Measurements from ENCODE around the gene CARD9.

The CARD9 gene

GRCh38 chr9:136318776-136319241, 54.7 kb downstream of the CARD9 start:
- Histone ChIP-seq H3K27ac (no peak overlapping the region), H3K9me3 (no peaks in the 10 kb centered on the region), H3K27me3 (peaks cover 14% of the 10 kb centered on the region), H3K4me3 (ENCODE audit: low read depth in 1 of 2, low read length in 1 of 2) (no peak overlapping the region), H3K36me3 (no peaks in the 10 kb centered on the region), H3K4me1 (ENCODE audit: control insufficient read depth in 1 of 2, insufficient read depth in 1 of 2, low read depth in 1 of 2, low read length in 1 of 2) (no peaks in the 10 kb centered on the region)
- no peak for TF ChIP-seq CTCF (IDR thresholded peaks at IDR 0.05)

- Histone ChIP-seq H3K27ac (no peak overlapping the region), H3K27me3 (peaks cover 8% of the 10 kb centered on the region), H3K4me1 (ENCODE audit: control insufficient read depth in 1 of 2, insufficient read depth in 1 of 2, low read depth in 1 of 2, low read length in 1 of 2) (no peaks in the 10 kb centered on the region), H3K9me3 (no peaks in the 10 kb centered on the region), H3K36me3 (no peaks in the 10 kb centered on the region), H3K4me3 (ENCODE audit: low read depth in 1 of 2, low read length in 1 of 2) (no peak overlapping the region)
- TF ChIP-seq CTCF (IDR thresholded peaks at IDR 0.05), result no peak
Observed at GRCh38 chr9:136318111-136318775, 55.2 kb downstream of the CARD9 start.

- no peak for TF ChIP-seq CTCF (IDR thresholded peaks at IDR 0.05)
- Histone ChIP-seq H3K36me3 (no peaks in the 10 kb centered on the region), H3K9me3 (no peaks in the 10 kb centered on the region), H3K4me3 (ENCODE audit: low read depth in 1 of 2, low read length in 1 of 2) (no peak overlapping the region), H3K27me3 (peaks cover 3% of the 10 kb centered on the region), H3K4me1 (ENCODE audit: control insufficient read depth in 1 of 2, insufficient read depth in 1 of 2, low read depth in 1 of 2, low read length in 1 of 2) (no peaks in the 10 kb centered on the region), H3K27ac (no peak overlapping the region)
Observed at GRCh38 chr9:136317695-136318094, 55.8 kb downstream of the CARD9 start.

GRCh38 chr9:136316896-136317676, 56.4 kb downstream of the CARD9 start:
- Histone ChIP-seq H3K27ac (no peak overlapping the region), H3K9me3 (no peaks in the 10 kb centered on the region), H3K4me3 (ENCODE audit: low read depth in 1 of 2, low read length in 1 of 2) (no peak overlapping the region), H3K36me3 (no peaks in the 10 kb centered on the region), H3K4me1 (ENCODE audit: control insufficient read depth in 1 of 2, insufficient read depth in 1 of 2, low read depth in 1 of 2, low read length in 1 of 2) (no peaks in the 10 kb centered on the region), H3K27me3 (no peaks in the 10 kb centered on the region)
- no peak for TF ChIP-seq CTCF (IDR thresholded peaks at IDR 0.05)

- peaks cover 4% of the 10 kb centered on the region for H3K27me3 ChIP-seq
- no peaks in the 10 kb centered on the region for H3K9me3 ChIP-seq
- H3K27ac ChIP-seq, result no peak overlapping the region
- no peak for TF ChIP-seq CTCF (IDR thresholded peaks at IDR 0.05)
- no peaks in the 10 kb centered on the region for H3K4me1 ChIP-seq (ENCODE audit: control insufficient read depth in 1 of 2, insufficient read depth in 1 of 2, low read depth in 1 of 2, low read length in 1 of 2)
- H3K36me3 ChIP-seq, result no peaks in the 10 kb centered on the region
- H3K4me3 ChIP-seq (ENCODE audit: low read depth in 1 of 2, low read length in 1 of 2), result no peak overlapping the region
Observed at GRCh38 chr9:136316271-136316751, 57.2 kb downstream of the CARD9 start.
